Activated naive CD8-positive, alpha-beta T cell treated with anti-CD3 and anti-CD28 coated beads, Interleukin-2, amount 10 ng/mL, durations not matched to agents 7 days and 5 days (primary cell): ENCODE data around the gene MTA1. TPM values are rescaled to one million over a fixed set of nuclear protein-coding genes. Genes with fewer than 3 reads are reported as not detected.

Source experiments
- ATAC-seq: fragments of 150-1000 bp; cut with Tn5 transposase; one replicate; pipeline ENCODE4 v1.10.0; 2021; ENCODE audit warnings: low read depth, moderate library complexity
- POLR2A ChIA-PET: fragments of 350-600 bp; sonication (Branson Sonifier 250); formaldehyde crosslinking; loops from one replicate; lab custom pipeline; 2021; ENCODE audit warnings: antibody characterized with exemption; lab: Charles Lee
- DNase-seq: peaks from one replicate; pipeline ENCODE4 v3.0.0; 2021
- H3K27ac Mint-ChIP-seq: one replicate; pipeline ENCODE4 v1.8.0; 2022; ENCODE audit warnings: mild to moderate bottlenecking, mixed read lengths
- H3K27me3 Mint-ChIP-seq: one replicate; pipeline ENCODE4 v1.8.0; 2022; ENCODE audit warnings: mild to moderate bottlenecking, moderate library complexity, mixed read lengths
- H3K36me3 Mint-ChIP-seq: one replicate; pipeline ENCODE4 v1.8.0; 2021; ENCODE audit warnings: mild to moderate bottlenecking, mixed read lengths
- H3K4me1 Mint-ChIP-seq: one replicate; pipeline ENCODE4 v1.8.0; 2021; ENCODE audit warnings: mixed read lengths
- H3K4me3 Mint-ChIP-seq: one replicate; pipeline ENCODE4 v1.8.0; 2022; ENCODE audit warnings: mild to moderate bottlenecking, moderate library complexity, mixed read lengths
- H3K9me3 Mint-ChIP-seq: one replicate; pipeline ENCODE4 v1.8.0; 2021; ENCODE audit warnings: mixed read lengths
- total RNA-seq, 2 experiments: library from RNA; stranded (reverse); gene quantifications; one replicate each; pipeline ENCODE4 v1.2.3, GENCODE V29; 2021

MTA1 gene
- total RNA-seq, 2 experiments from 2014 or later: 120 to 132 TPM

DNA sequence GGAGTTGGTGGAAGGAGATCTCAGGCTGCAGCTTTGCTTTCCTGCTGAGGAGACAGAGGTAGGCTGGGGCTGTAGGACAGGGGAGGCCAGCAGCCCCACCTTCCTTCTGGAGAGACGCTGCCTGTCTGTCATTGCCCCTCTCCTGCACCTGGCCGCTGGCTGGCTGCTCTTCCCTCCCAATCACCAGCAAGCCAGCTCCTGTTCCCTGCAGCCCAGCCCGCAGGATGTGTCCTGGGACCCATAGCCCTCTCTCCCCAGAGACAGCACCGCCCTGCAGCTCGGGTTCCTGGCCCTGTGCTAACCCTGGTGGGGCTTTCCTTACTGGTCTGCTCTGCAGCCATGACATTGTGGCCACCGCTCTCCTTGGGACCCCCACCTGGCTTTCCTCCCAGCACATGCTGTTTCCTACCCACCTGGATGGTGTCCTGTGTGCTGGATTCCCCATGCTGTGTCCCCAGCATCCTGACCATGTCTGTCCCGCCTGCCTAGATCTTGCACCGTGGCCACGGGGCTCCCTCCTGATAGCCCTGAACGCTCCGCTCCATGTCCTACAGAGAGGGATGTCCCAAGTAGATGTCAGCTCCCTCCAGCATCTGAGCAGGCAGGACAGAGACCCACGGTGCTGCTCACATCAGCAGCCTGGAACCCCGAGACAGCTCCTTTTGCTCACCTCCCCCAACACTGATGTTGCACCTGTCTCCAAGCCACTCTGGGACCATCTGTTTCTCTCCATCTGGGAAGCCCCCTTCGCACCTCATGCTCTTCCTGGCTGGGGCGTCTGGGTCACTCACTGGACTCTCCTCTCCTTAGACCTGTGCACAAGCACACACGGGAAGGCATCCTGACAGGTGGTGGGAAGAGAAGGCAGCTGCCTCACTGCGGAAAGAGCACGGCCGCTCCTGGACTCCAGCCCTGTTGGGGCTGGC lies 1.1 kb upstream of the MTA1 start:
- Mint-ChIP-seq H3K27ac (peak overlapping the region; percentile 78), H3K4me3 (peak overlapping the region; percentile 70), H3K9me3 (no peaks in the 10 kb centered on the region), H3K27me3 (peaks cover 7% of the 10 kb centered on the region), H3K4me1 (peaks cover 22% of the 10 kb centered on the region), H3K36me3 (no peaks in the 10 kb centered on the region)
- DNase-seq (no peak), ATAC-seq (no peak)
- POLR2A ChIA-PET: interaction anchor here (0.5 to 1.2 kb wide), 3 partner anchors 9 to 71 kb away, joined by 3 to 6 read pairs (median 5); no protein-coding TSS in a partner anchor

DNA sequence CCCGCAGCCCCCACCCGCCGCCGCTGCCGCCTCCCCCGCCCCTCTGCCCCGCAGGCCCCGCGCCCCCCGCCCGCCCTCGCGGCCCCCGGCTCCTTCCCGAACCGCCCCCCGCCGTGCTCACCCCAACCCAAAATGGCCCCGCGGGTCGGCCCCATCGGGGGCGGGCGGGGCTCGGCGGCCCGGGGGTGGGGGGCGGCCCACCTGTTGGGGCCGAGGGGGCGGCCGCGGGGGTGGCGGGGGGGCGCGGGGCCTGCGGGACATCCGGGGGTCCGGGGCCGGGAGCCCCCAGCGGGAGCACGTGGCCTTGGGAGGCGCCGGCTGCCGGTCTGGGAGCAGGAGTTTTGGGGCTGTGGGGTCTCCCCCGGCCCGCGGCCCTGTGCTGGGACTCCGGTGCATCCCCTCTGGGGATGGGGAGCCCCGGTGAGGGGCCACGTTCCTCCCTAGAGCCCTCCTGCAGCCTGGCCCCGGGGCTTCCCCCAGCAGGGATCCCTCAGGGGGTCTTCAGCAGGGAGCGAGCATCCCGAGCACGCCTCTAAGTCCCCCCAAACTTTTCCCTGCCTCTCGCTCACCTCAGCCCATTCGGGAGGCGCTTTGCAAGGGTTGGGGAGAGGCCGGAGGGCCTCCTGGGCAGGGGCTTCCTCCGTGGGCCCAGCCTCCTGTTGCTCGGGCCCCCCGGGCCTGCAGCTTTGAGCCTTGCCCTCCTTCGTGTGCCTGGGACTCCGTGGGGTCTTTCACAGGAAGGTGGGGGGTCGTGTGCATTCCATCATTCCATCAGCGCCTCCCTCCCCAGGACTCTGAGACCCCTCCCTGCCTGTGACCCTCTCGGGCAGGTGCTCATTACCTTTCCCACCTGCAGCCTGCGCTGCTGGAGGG lies 710 bp downstream of the MTA1 start:
- Mint-ChIP-seq H3K9me3 (no peaks in the 10 kb centered on the region), H3K27ac (peak overlapping the region; percentile 89), H3K4me1 (peaks cover 25% of the 10 kb centered on the region), H3K4me3 (peak overlapping the region; percentile 93), H3K27me3 (no peaks in the 10 kb centered on the region), H3K36me3 (no peaks in the 10 kb centered on the region)
- POLR2A ChIA-PET: interaction anchor here (0.9 to 1.1 kb wide), 2 partner anchors 16 to 23 kb away, joined by 3 to 4 read pairs; no protein-coding TSS in a partner anchor
- DNase-seq: no peak
- ATAC-seq: peak; percentile 12

DNA sequence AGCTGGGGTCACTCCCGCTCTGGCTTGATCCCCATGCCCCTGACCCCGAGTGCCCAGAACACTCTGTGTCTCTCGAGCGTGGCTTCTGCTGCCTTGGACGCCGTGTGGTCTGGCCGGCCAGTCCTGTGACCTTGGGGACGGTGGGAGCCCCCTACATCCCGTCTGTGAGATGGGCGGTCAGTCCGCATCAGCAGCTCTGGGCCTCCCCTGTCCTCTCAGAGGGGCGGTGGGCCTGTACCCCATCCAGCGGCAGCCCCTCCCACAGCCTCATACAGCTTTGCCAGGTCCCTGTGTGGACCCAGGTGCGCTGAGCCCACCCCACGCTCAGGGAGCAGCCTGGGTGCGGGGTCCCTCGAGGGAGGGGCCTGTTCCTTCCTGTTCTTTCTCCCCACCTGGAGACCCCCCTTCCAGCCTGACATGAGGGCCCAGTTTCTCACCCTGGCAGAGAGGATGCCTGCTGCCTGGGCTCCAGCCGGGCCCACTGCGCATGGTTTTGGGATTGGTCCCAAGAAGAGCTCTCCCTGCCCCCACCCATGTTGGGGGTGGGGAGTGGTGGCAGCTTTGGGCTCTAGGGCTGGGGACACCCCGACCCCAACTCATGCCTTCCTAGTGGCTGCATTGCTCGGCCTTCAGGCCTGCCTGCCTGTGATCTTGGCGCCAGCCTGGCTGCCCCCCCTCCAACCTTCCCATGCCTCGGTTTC lies 1.5 kb downstream of the MTA1 start:
- peak overlapping the region; percentile 93 for H3K4me3 Mint-ChIP-seq
- ATAC-seq (no peak), DNase-seq (no peak)
- peak overlapping the region; percentile 89 for H3K27ac Mint-ChIP-seq
- no peaks in the 10 kb centered on the region for H3K9me3 Mint-ChIP-seq
- no peaks in the 10 kb centered on the region for H3K36me3 Mint-ChIP-seq
- no peaks in the 10 kb centered on the region for H3K27me3 Mint-ChIP-seq
- POLR2A ChIA-PET: interaction anchor here (0.9 to 1.1 kb wide), 2 partner anchors 17 to 24 kb away, joined by 3 to 4 read pairs; no protein-coding TSS in a partner anchor
- H3K4me1 Mint-ChIP-seq: peaks cover 26% of the 10 kb centered on the region

DNA sequence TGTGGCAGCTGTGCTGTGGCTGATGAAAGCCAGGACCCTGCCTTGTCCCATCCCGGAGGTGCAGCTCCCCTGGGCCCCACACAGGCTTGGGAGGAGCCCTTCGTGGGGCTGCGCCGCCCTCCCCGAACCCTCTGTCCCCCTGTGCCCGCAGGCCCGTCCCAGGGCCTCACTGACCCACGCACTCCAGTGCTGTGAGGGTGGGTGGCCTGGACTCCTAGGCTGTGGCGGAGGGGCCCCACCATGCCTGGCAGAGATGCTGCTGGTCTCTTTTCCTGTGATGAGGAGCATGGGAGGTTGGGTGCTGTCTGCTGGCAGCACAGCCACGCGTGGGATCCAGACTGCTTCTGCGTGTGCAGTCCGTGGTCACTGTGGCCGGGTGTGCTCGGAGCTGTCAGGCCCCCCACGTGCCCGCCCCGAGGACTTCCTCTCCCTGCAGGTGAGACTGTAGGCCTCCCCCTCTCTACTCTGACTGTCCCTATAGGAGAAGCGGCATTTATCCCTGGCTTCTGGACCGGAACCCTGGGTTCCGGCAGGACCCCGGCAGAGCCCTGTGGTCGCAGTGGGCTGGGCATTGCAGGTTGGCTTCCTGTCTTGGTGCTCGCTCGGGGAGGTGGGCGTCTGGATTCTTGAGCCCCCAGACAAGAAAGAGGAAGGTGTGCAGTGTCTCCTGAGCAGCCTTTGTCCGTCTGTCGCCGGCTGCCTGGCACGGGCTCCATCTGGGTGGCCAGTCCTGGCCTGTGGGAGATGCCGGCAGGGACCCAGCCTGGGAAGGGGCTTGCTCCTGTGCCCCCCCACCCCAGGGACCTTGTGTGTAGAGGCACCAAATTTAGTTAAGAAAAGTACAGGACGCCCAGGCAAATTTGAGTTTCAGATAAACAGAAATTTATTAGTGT lies 2.3 kb downstream of the MTA1 start:
- ATAC-seq: peak; percentile 10
- POLR2A ChIA-PET: interaction anchor here (0.9 to 1.1 kb wide), 2 partner anchors 10 to 18 kb away, joined by 3 to 5 read pairs; no protein-coding TSS in a partner anchor

DNA sequence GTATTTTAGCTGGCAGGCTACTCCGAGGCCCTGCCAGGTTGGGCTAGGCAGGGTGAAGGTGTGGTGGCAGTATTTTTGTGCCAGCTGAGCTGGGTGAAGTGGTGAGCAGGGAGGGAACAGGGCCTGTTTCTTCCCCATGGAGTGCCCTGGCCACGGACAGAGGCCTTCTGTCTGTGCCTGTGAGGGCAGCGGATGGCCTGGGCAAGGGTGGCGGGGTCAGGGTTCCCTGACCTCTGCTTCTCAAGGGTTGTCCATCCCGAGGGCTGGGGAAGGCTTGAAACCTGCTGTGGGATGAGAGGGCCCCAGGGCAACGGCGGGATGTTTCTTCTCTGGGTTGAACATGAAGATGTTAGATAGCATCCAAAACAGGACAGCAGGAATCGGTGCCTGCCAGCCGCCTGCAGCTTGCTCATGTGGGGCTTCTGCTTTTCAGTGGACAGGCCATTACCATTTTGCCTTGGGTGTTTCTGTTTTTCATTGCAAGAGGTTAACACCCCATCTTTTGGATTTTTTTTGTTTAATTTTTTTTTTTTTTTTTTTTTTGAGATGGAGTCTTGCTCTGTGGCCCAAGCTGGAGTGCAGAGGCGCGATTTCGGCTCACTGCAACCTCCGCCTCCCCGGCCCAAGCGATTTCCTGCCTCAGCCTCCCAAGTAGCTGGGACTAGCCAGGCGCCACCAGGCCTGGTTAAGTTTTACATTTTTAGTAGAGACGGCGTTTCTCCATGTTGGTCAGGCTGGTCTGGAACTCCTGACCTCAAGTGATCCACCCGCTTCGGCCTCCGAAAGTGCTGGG lies 3.3 kb downstream of the MTA1 start:
- Mint-ChIP-seq H3K4me3 (no peak overlapping the region), H3K4me1 (peaks cover 24% of the 10 kb centered on the region), H3K27me3 (no peaks in the 10 kb centered on the region), H3K36me3 (peaks cover 9% of the 10 kb centered on the region), H3K9me3 (no peaks in the 10 kb centered on the region), H3K27ac (peak overlapping the region; percentile 6)
- ATAC-seq: no peak
- no peak for DNase-seq
- POLR2A ChIA-PET: interaction anchor here (0.9 kb wide), 1 partner anchor 9 kb away, joined by 5 read pairs; no protein-coding TSS in a partner anchor

More for the DNA sequence above, 2.3 kb downstream of the MTA1 start:
- H3K4me1 Mint-ChIP-seq: peaks cover 24% of the 10 kb centered on the region
- H3K27ac Mint-ChIP-seq: peak overlapping the region; percentile 81
- peaks cover 3% of the 10 kb centered on the region for H3K36me3 Mint-ChIP-seq
- peak; percentile 48 for DNase-seq
- H3K27me3 Mint-ChIP-seq: no peaks in the 10 kb centered on the region
- no peaks in the 10 kb centered on the region for H3K9me3 Mint-ChIP-seq
- H3K4me3 Mint-ChIP-seq: peak overlapping the region; percentile 93

DNA sequence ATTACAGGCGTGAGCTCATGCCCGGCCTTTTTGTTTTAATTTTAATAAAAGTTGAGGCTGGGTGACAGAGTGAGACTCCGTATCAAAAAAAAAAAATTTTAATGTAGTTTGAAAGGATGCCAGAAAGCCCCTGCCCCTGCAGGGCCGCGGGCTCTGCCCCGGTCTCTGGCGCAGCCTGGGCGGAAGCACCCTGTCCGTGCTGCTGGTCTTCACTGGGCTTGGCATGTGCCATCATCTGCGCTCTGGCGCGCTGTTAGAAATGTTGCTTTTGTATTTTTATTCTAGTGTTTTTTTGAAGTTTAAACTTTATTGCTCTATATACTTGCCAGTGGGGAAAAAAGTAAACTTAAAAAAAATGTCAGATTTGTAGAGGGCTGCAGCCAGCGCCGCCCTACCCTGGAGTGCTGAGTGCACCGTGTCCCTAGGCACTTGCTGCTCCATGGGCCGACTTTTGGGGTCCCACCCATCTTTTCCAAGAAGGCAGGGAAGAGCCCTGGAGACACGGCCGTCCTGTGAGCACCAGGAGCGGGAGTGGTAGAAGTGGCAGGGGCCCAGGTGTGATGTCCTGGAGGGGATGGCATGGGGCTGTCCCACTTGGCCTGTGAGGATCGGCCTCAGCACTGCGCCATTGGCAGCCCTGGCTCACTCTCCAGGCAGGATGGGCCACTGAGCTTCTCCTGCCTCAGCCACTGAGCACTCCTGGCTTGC lies 4.0 kb downstream of the MTA1 start:
- H3K27me3 Mint-ChIP-seq: no peaks in the 10 kb centered on the region
- H3K9me3 Mint-ChIP-seq: no peaks in the 10 kb centered on the region
- DNase-seq: no peak
- no peak overlapping the region for H3K4me3 Mint-ChIP-seq
- ATAC-seq: no peak
- H3K27ac Mint-ChIP-seq: no peak overlapping the region
- peaks cover 13% of the 10 kb centered on the region for H3K36me3 Mint-ChIP-seq
- peaks cover 24% of the 10 kb centered on the region for H3K4me1 Mint-ChIP-seq
- POLR2A ChIA-PET: no interaction called here

DNA sequence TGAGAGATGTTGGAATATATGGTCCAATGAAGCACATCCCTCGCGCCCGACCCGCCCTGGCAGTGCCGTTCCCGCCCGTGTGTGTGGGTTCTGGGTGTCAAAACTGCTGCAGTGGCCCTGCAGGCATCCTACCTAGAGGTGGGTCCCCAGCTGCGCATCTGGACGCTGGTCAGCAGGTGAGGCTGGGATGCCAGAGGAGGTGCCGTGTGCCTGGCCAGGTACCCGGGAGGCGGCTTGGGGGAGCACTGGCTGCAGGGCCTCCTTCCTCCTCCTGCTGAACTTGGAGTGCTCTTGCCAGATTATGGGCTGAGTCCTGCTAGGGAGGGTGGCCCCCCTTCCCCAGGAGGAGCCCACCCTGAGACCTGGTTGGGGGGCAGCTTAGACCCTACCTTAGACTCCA lies 5.2 kb downstream of the MTA1 start:
- Mint-ChIP-seq H3K4me1 (peaks cover 24% of the 10 kb centered on the region), H3K9me3 (no peaks in the 10 kb centered on the region), H3K4me3 (no peak overlapping the region), H3K36me3 (peaks cover 18% of the 10 kb centered on the region), H3K27me3 (no peaks in the 10 kb centered on the region), H3K27ac (no peak overlapping the region)
- no peak for DNase-seq
- POLR2A ChIA-PET: no interaction called here
- no peak for ATAC-seq

DNA sequence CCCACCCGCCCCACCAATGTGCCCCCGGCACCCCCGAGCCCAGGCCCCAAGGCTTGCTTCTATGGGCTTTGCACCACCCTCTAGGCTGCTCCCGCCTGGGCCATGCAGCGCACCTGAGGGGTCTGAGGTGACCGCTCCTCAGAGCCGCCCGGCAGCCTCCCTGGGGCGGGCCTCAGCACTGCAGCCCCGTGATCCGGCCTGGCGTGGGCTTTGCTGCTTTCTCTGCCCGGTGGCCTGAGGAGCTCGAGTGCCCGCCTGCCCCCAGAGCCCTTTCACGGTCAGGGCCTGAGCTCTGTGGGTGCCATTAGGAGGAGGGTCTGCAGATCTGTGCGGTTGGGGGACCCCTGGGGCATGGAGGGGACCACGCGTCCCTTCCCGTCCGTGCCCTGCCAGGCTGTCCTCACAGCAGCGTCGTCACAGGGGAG lies 6.2 kb downstream of the MTA1 start:
- POLR2A ChIA-PET: no interaction called here
- Mint-ChIP-seq H3K36me3 (peaks cover 27% of the 10 kb centered on the region), H3K27ac (no peak overlapping the region), H3K27me3 (no peaks in the 10 kb centered on the region), H3K4me1 (peaks cover 23% of the 10 kb centered on the region), H3K4me3 (no peak overlapping the region), H3K9me3 (no peaks in the 10 kb centered on the region)
- DNase-seq (no peak), ATAC-seq (no peak)

DNA sequence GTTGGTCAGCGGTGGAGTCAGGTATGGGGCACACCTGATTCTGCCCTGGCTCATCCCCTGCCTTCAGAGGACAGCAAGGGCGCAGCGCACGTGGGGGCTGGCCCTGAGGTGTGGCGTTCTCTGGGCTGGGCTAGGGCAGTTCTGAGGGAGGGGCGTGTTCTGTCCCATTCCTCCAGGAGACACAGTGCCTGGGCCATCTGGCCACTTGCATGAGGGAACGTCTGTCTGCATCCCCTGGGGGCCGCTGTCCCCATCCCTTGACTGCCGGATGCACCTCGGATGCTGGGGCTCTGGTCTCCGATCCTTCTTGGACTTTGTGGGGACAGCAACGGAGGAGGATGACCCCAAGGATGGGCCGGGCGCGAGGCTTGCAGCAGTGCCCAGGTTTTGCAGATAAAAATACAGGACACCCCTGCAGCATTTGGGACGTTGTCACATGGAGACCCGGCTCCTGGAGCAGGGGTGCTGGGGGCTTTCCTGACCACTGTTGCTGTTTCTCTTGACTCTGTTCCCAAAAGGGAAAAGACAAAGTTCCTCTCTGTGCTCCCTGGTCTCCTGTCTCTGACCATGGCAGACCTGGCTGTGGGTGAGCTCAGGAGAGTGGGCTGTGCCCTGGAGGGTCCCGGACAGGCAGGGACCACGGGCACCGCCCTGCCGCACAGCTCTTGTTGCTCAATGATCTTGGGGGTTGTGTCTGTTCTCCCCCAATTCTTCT lies 6.9 kb downstream of the MTA1 start:
- H3K4me1 Mint-ChIP-seq: peaks cover 20% of the 10 kb centered on the region
- ATAC-seq: no peak
- POLR2A ChIA-PET: no interaction called here
- no peak overlapping the region for H3K4me3 Mint-ChIP-seq
- H3K27ac Mint-ChIP-seq: no peak overlapping the region
- H3K9me3 Mint-ChIP-seq: no peaks in the 10 kb centered on the region
- peaks cover 30% of the 10 kb centered on the region for H3K36me3 Mint-ChIP-seq
- no peak for DNase-seq
- no peaks in the 10 kb centered on the region for H3K27me3 Mint-ChIP-seq

DNA sequence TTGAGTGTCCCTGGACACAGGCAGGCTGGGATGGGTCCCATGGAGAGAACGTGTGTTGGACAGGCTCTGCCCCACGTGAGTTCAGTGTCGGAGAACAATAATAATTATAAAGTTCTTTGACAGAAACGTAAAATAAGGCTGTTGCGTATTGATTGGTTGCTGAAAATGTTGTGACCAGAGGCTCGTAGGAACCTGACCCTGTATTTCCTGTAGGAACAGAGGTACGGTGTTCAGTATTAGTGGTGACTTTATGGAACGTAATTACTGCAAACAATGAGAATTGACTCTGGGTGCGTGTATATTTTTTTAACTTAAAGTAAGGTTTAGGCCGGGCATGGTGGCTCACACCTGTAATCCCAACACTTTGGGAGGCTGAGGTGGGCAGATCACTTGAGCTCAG lies 7.8 kb downstream of the MTA1 start:
- ATAC-seq (no peak), DNase-seq (no peak)
- H3K9me3 Mint-ChIP-seq: no peaks in the 10 kb centered on the region
- H3K27me3 Mint-ChIP-seq: no peaks in the 10 kb centered on the region
- H3K27ac Mint-ChIP-seq: no peak overlapping the region
- no peak overlapping the region for H3K4me3 Mint-ChIP-seq
- POLR2A ChIA-PET: interaction anchor here (0.7 kb wide), 2 partner anchors 8 to 10 kb away, joined by 6 to 9 read pairs; partner anchors contain the start of gene MTA1
- peaks cover 14% of the 10 kb centered on the region for H3K4me1 Mint-ChIP-seq
- peaks cover 30% of the 10 kb centered on the region for H3K36me3 Mint-ChIP-seq
